Stimulated activated CD8-positive, alpha-beta memory T cell treated with anti-CD3 and anti-CD28 coated beads, Interleukin-4, amount 100 ng/mL, for 48 hours (primary cell): ENCODE data around the gene PFN1.
"Not testable (repeated sequence)": the region's sequence is repeated elsewhere in the genome, so short reads cannot be mapped to it uniquely, and the experiment has no call there.

ENCODE experiments used
- DNase-seq: peaks from one replicate; pipeline ENCODE4 v3.0.0-alpha.2; 2020

PFN1 gene

DNA sequence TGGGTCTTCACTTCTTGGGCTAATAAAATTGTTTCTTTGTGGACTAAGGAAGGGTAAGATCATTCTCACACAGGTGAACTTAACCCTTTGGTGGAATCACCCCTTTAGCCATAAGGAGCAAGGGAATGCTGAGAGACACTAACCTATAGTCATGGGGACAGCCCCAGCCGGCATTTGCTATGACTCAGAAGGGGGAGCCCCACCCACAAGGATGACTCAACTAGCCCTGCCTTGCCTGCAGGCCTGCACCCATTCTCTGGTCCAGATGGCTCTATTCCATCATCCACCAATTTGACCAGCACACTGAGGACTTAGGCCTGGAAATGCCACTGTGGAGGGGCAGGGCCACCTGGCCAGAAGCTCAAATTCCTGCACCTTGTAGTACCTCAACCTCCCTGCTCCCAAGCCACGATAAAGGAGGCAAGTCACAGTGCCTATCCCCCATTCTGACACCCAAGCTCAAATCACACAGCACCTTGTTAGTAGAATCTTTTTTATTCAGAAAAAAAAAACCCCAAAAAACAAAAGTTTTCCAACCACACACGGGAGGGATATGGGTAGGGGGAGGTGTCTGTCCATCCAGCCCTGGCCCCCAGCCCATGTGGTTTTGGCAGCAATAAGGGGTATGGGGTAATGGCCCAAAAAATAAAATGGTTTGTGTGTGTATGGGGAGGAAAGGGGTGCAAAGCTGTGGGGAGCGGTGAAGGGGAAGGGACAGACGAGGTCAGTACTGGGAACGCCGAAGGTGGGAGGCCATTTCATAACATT, 3.0 kb downstream of the PFN1 start:
- DNase-seq, result peak; percentile 92

DNA sequence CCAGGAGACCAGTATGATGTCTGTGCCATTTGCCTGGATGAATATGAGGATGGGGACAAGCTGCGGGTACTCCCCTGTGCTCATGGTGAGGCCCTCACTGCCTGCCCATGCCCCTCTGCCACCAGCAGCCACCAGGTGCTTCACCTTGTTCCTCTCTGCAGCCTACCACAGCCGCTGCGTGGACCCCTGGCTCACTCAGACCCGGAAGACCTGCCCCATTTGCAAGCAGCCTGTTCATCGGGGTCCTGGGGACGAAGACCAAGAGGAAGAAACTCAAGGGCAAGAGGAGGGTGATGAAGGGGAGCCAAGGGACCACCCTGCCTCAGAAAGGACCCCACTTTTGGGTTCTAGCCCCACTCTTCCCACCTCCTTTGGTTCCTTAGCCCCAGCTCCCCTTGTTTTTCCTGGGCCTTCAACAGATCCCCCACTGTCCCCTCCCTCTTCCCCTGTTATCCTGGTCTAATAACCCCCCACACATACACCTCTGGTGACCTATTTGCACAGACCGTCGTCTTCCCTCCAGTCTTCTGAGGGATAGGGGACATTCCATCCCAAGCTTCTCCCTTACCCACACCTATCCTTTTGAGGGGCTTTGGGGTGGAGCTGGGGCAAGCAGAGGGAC, 3.7 kb downstream of the PFN1 start:
- peak; percentile 65 for DNase-seq

DNA sequence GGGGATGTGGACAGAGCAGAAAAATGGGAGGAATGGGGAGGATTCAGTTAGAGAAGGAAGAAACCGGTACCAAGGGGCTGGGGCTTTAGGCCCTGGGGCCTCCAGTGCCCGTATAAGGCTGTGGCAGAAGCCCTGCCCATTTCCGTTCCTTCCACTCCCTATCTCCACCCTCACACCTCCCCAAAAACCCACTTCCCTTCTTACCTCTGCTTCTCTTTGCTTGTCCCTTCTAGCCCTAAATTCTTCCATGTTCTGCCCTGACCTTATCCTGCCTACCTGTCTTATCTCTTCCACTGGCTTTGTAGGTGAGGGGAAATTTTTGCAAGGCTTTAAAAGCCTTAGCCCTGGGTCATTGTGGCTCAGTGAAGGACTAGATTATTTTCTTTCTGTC, 4.2 kb downstream of the PFN1 start:
- peak; percentile 70 for DNase-seq

DNA sequence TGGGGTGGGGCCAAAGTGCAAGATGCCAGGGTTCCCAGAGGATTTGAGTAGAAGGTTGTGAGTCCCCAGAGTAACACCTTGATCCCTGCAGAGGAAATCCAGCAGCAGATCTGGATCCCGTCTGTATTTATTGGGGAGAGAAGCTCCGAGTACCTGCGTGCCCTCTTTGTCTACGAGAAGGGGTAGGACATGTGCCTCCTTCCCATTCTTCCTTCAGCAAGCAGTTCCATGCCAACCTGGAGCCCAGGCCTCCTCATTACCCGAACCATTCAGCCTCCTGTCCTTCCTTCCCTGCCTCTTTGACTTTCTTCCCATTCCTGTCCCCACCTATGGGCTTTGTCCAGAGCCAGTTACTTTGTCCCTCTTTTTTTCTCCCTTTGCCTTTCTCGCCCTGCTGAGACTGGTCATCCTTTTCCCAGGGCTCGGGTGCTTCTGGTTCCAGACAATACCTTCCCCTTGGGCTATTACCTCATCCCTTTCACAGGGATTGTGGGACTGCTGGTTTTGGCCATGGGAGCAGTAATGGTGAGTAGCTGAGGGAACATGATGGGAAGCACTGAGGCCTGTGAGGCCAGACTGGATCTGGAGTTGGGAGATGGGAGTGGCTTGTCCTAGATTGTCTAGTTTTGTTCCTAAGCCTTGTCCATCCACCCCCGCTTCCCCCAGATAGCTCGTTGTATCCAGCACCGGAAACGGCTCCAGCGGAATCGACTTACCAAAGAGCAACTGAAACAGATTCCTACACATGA, 5.4 kb downstream of the PFN1 start:
- DNase-seq, result no peak

DNA sequence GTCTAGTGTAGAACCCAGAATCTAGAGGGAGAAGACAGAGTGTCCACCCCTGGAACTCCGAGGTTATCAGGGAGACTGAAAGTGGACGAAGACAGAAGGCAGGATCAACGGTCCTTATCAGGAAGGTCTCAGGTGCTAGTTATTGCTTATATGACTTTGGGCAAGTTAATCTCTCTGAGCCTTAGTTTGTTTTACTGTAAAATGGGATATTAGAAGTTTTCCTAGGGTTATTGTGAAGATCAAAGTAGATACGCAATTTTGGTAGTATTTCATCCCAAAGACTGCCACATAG, 7.1 kb downstream of the PFN1 start:
- DNase-seq, result no peak

DNA sequence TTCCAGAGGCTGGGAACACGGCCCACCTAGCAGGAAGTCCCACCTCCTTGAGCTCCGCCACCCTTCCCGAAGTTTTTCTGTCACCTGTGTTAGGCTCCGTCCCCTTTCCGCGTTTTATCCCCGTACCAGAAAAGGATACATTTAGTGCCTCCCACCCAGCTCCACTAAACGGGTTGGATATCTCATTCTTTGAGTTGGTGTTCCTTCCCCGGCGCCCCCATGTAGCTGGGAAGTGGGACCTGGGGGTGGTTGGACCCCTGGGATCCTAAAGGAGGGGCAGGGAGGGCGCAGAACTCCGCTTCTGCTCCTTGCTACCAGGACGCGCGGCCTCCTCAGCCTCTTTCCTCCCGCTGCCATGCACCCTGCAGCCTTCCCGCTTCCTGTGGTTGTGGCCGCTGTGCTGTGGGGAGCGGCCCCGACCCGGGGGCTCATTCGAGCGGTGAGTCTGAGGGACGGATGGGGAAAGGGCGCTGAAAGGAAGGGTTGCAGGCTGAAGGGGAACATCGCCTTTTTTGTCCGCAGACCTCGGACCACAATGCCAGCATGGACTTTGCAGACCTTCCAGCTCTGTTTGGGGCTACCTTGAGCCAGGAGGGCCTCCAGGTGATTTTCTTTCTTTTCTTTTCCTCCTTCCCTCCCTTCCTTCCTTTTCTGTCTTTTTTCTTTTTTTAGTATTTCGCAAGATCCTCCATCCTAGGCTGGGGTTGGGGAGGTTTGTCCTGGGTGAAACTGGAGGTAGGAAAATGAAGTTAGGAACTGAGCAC, 7.6 kb downstream of the PFN1 start:
- DNase-seq, result peak; percentile 65

GRCh38 chr17:4939796-4940554, 8.4 kb downstream of the PFN1 start, which contains the start of the genes RNF167 and SLC25A11:
RNF167 (plus strand) TSS chr17:4940268; CDS start chr17:4940910, 642 bp downstream.
SLC25A11 (minus strand) TSS chr17:4940046; CDS start chr17:4939910, 136 bp downstream.
- DNase-seq, result peak; percentile 95

DNA sequence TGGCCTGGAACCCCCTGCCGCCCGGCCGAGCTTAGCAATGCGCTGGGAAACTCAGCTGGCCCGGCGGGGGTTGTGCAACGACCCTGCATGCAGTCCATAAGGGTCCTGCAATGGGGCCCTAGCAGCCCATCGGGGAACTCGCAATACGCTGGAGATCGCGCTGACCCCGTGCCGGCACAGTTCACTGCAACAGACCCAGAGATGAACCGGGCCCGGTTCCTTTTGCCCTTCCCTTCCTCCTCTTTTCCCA, 8.9 kb downstream of the PFN1 start:
- DNase-seq, result no peak

- DNase-seq, result no peak
These were observed 9.4 kb downstream of the PFN1 start for GRCh38 chr17:4938688-4939545.

- no peak for DNase-seq
These were observed 10.2 kb downstream of the PFN1 start for GRCh38 chr17:4938069-4938491.

DNA sequence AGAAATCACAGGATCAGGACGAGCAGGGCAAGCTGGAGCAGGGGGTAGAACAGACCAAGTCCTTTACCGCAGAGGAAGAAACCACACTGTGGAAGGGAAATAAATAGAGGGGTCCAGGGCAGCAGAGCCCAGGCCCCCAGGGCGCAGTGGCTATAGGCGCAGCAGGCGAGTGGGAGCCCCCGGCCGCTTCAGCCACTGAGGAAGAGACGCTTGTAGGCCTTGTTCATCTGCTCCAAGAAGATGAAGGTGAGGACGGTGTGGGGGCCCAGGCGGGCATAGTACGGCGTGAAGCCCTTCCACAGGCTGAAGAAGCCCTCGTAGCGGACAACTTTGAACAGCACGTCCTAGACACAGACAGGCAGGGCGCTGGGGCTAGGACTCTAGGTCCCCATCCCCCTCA, 10.8 kb downstream of the PFN1 start:
- no peak for DNase-seq

GRCh38 chr17:4936436-4936835, 11.9 kb downstream of the PFN1 start:
- DNase-seq, result no peak

GRCh38 chr17:4935650-4936049, 12.7 kb downstream of the PFN1 start:
- no peak for DNase-seq

DNA sequence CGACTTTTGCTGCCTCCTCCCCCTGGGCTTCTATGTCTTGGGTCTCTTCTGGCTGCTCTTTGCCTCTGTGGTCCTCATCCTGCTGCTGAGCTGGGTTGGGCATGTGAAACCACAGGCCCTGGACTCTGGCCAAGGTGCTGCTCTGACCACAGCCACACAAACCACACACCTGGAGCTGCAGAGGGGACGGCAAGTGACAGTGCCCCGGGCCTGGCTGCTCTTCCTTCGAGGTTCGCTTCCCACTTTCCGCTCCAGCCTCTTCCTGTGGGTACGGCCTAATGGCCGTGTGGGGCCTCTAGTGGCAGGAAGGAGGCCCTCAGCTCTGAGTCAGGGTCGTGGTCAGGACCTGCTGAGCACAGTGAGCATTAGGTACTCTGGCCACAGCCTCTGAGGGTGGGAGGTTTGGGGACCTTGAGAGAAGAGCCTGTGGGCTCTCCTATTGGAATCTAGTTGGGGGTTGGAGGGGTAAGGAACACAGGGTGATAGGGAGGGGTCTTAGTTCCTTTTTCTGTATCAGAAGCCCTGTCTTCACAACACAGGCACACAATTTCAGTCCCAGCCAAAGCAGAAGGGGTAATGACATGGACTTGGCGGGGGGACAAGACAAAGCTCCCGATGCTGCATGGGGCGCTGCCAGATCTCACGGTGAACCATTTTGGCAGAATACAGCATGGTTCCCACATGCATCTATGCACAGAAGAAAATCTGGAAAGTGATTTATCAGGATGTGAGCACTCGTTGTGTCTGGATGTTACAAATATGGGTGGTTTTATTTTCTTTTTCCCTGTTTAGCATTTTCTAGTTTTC, 14.0 kb downstream of the PFN1 start:
- DNase-seq, result no peak

DNA sequence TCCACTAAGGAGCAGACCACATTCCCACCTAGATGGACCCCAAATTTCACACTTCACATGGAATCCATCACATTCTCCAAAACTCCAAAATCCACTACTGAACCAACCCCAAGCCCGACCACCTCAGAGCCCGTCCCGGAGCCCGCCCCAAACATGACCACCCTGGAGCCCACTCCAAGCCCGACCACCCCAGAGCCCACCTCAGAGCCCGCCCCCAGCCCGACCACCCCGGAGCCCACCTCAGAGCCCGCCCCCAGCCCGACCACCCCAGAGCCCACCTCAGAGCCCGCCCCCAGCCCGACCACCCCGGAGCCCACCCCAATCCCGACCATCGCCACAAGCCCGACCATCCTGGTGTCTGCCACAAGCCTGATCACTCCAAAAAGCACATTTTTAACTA, 14.7 kb downstream of the PFN1 start:
- DNase-seq, result no peak

GRCh38 chr17:4932756-4933155, 15.6 kb downstream of the PFN1 start:
- DNase-seq, result no peak

DNA sequence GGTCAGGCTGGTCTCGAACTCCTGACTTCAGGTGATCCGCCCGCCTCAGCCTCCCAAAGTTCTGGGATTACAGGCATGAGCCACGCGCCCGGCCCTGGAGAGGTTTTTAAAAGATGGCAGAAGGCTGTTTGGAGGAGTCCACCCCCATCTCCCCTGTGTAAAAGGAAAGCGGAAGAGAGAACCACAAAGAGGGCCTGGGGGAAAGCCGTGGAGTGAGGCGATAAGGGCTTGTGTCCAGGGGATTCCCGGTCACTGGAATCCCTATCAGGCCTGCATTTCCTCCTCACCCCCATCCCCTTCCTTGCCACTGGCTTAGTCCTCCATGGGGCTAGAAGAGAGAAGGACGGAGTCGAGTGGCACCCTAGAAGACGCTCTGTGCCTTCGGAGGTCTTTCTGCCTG, 16.4 kb downstream of the PFN1 start, which contains the start of gene GP1BA:
Gene GP1BA, plus strand, starts transcription at position 315 of the 400 bp plus-strand sequence. CDS start 328 bp downstream, outside the sequence.
- no peak for DNase-seq

GRCh38 chr17:4928881-4929280, 19.4 kb downstream of the PFN1 start:
- DNase-seq, result no peak

- DNase-seq, result not testable (repeated sequence)
These were observed 21.6 kb downstream of the PFN1 start for GRCh38 chr17:4926577-4927335.

DNA sequence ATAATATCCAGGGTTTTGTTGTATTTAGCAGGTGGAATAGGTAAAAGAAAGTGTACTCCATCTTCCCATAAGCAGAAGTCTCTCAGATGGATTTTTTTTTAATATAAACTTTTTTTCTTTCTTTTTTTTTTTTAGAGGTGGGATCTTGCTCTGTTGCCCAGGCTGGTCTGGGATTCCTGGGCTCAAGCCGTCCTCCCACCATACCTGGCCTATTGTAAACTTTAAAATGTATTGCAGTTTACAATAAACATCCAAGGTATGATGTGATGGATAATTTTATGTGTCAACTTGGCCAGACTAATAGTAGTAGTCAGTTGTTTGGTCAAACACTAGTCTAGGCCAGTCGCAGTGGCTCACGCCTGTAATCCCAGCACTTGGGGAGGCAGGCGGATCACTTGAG, 27.0 kb downstream of the PFN1 start:
- DNase-seq, result no peak
